ENCODE data around the gene SEC14L6.

- TF ChIP-seq CTCF (IDR thresholded peaks at IDR 0.05; ENCODE audit: low read length) (no peak), EZH2 (IDR thresholded peaks at IDR 0.05; ENCODE audit: borderline replicate concordance, low read length) (no peak)
These were observed 45.9 kb downstream of the SEC14L6 start for GRCh38 chr22:30500628-30501027.
